Neural progenitor cell (in vitro differentiated cells): ENCODE measurements around the gene CYSTM1. TPM values are rescaled to one million over a fixed set of nuclear protein-coding genes. Genes with fewer than 3 reads are reported as not detected.

Experiments
- DNase-seq: peaks from one replicate; pipeline ENCODE4 v3.0.0-alpha.2; 2016; ENCODE audit warnings: low spot score
- H2AFZ ChIP-seq: fragments of 200-600 bp; sonication (generic); replicated peaks from 2 replicates; pipeline ENCODE4 v1.6.1; 2016; ENCODE audit warnings: antibody characterized with exemption
- H3F3A ChIP-seq: fragments of 200-600 bp; sonication (generic); 2 replicates; pipeline ENCODE4 v1.6.1; 2016; ENCODE audit warnings: antibody characterized with exemption, low read depth
- H3K27ac ChIP-seq: fragments of 200-600 bp; sonication (generic); 2 replicates; pipeline ENCODE4 v1.5.1; 2016; ENCODE audit warnings: mild to moderate bottlenecking
- H3K27me3 ChIP-seq: fragments of 200-600 bp; sonication (generic); 2 replicates; pipeline ENCODE4 v1.6.1; 2016; ENCODE audit warnings: mild to moderate bottlenecking, moderate library complexity
- H3K36me3 ChIP-seq: fragments of 200-600 bp; sonication (generic); 2 replicates; pipeline ENCODE4 v1.5.1; 2016
- H3K4me1 ChIP-seq: fragments of 200-600 bp; sonication (generic); 2 replicates; pipeline ENCODE4 v1.6.1; 2016; ENCODE audit warnings: mixed run types
- H3K4me2 ChIP-seq: fragments of 200-600 bp; sonication (generic); 2 replicates; pipeline ENCODE4 v1.6.1; 2016
- H3K4me3 ChIP-seq: fragments of 200-600 bp; sonication (generic); 2 replicates; pipeline ENCODE4 v1.5.1; 2016
- H3K79me2 ChIP-seq: fragments of 200-600 bp; sonication (generic); 2 replicates; pipeline ENCODE4 v1.6.1; 2016; ENCODE audit warnings: low read depth
- H3K9ac ChIP-seq: fragments of 200-600 bp; sonication (generic); 2 replicates; pipeline ENCODE4 v1.6.1; 2016
- H3K9me3 ChIP-seq: fragments of 200-600 bp; sonication (generic); 2 replicates; pipeline ENCODE4 v1.5.1; 2016; ENCODE audit warnings: low read depth
- H4K20me1 ChIP-seq: fragments of 200-600 bp; sonication (generic); 2 replicates; pipeline ENCODE4 v1.6.1; 2016; ENCODE audit warnings: low read depth
- H3K27ac Mint-ChIP-seq: 3 replicates; pipeline ENCODE4 v1.8.0; 2021; ENCODE audit warnings: mixed read lengths
- H3K27me3 Mint-ChIP-seq: 2 replicates; pipeline ENCODE4 v1.8.0; 2022; ENCODE audit warnings: low read depth, mild to moderate bottlenecking, inconsistent platforms, moderate library complexity, mixed read lengths; ENCODE audit not compliant: insufficient read depth
- H3K36me3 Mint-ChIP-seq: 3 replicates; pipeline ENCODE4 v1.8.0; 2021; ENCODE audit warnings: mixed read lengths
- H3K4me1 Mint-ChIP-seq: 3 replicates; pipeline ENCODE4 v1.8.0; 2021; ENCODE audit warnings: mixed read lengths
- H3K4me3 Mint-ChIP-seq: 3 replicates; pipeline ENCODE4 v1.8.0; 2021; ENCODE audit warnings: mild to moderate bottlenecking, moderate library complexity, mixed read lengths
- H3K9me3 Mint-ChIP-seq: 3 replicates; pipeline ENCODE4 v1.8.0; 2020; ENCODE audit warnings: mixed read lengths
- CTCF ChIP-seq: fragments of 200-600 bp; sonication (generic); IDR thresholded peaks from 2 replicates; pipeline ENCODE4 v1.5.1; 2017; ENCODE audit warnings: antibody characterized with exemption, mild to moderate bottlenecking
- EZH2 ChIP-seq: fragments of 200-600 bp; sonication (generic); IDR thresholded peaks from 2 replicates; pipeline ENCODE4 v1.6.1; 2017; ENCODE audit warnings: antibody characterized with exemption, mild to moderate bottlenecking, moderate library complexity
- EZH2phosphoT487 ChIP-seq: fragments of 200-600 bp; sonication (generic); IDR thresholded peaks from 2 replicates; pipeline ENCODE4 v1.6.1; 2017; ENCODE audit warnings: antibody characterized with exemption
- total RNA-seq: library from RNA; depleted of rRNA; stranded (reverse); fragments of >200 nt; gene quantifications from 2 replicates; pipeline ENCODE4 v1.2.3, GENCODE V29; 2015; ENCODE audit warnings: low replicate concordance

Gene CYSTM1
- total RNA-seq, 1 donor from 2014 or later = 8.9 TPM

DNA sequence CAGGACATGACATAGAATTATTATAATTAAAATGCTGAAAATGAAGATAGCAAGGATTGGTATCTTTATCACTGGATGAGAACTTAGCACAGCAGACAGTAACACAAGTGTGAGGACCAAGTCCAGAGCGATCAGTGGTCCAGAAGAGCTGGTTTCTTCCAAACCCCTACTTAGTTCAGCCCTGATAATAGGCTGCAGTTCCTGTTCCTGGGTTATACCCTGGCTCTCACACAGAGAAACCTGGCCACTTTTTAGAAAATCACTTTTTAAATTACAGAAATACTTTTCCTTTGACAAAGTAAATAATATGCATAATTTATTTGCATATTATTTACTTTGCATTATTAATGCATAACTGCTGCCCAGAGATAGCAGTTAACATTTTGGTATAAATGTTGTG is 40.3 kb downstream of the CYSTM1 start:
- H3K9me3 Mint-ChIP-seq = no peaks in the 10 kb centered on the region
- H3K27me3 ChIP-seq = no peaks in the 10 kb centered on the region
- no peaks in the 10 kb centered on the region for H3K79me2 ChIP-seq
- no peak overlapping the region for H3K4me2 ChIP-seq
- H3K27ac ChIP-seq = no peak overlapping the region
- H3K4me3 Mint-ChIP-seq = no peak overlapping the region
- H3K4me1 ChIP-seq = peaks cover 14% of the 10 kb centered on the region
- no peaks in the 10 kb centered on the region for H3K36me3 ChIP-seq
- no peaks in the 10 kb centered on the region for H4K20me1 ChIP-seq
- H3K36me3 Mint-ChIP-seq = no peaks in the 10 kb centered on the region
- TF ChIP-seq EZH2phosphoT487 = no peak
- TF ChIP-seq EZH2 = no peak
- TF ChIP-seq CTCF = no peak
- H3F3A ChIP-seq = peaks cover 10% of the 10 kb centered on the region
- H3K4me1 Mint-ChIP-seq = peaks cover 14% of the 10 kb centered on the region
- no peak overlapping the region for H3K9ac ChIP-seq
- no peak overlapping the region for H3K4me3 ChIP-seq
- no peak overlapping the region for H3K27ac Mint-ChIP-seq
- no peak for DNase-seq
- no peaks in the 10 kb centered on the region for H3K27me3 Mint-ChIP-seq
- no peaks in the 10 kb centered on the region for H3K9me3 ChIP-seq
- no peak overlapping the region for H2AFZ ChIP-seq

GRCh38 chr5:140216478-140217074 is 41.6 kb downstream of the CYSTM1 start:
- no peak for DNase-seq
- no peak for TF ChIP-seq CTCF
- no peak for TF ChIP-seq EZH2phosphoT487
- Histone ChIP-seq H3K9me3 (no peaks in the 10 kb centered on the region), H3K36me3 (no peaks in the 10 kb centered on the region), H3K4me3 (no peak overlapping the region), H3K4me2 (no peak overlapping the region), H3K79me2 (no peaks in the 10 kb centered on the region), H3K4me1 (peaks cover 22% of the 10 kb centered on the region), H3F3A (peaks cover 17% of the 10 kb centered on the region), H3K9ac (no peak overlapping the region), H4K20me1 (no peaks in the 10 kb centered on the region), H3K27me3 (no peaks in the 10 kb centered on the region), H2AFZ (no peak overlapping the region), H3K27ac (no peak overlapping the region)
- peaks cover 20% of the 10 kb centered on the region for H3K4me1 Mint-ChIP-seq
- no peak overlapping the region for H3K4me3 Mint-ChIP-seq
- H3K27me3 Mint-ChIP-seq = no peaks in the 10 kb centered on the region
- no peak overlapping the region for H3K27ac Mint-ChIP-seq
- H3K9me3 Mint-ChIP-seq = no peaks in the 10 kb centered on the region
- H3K36me3 Mint-ChIP-seq = peaks cover 2% of the 10 kb centered on the region

DNA sequence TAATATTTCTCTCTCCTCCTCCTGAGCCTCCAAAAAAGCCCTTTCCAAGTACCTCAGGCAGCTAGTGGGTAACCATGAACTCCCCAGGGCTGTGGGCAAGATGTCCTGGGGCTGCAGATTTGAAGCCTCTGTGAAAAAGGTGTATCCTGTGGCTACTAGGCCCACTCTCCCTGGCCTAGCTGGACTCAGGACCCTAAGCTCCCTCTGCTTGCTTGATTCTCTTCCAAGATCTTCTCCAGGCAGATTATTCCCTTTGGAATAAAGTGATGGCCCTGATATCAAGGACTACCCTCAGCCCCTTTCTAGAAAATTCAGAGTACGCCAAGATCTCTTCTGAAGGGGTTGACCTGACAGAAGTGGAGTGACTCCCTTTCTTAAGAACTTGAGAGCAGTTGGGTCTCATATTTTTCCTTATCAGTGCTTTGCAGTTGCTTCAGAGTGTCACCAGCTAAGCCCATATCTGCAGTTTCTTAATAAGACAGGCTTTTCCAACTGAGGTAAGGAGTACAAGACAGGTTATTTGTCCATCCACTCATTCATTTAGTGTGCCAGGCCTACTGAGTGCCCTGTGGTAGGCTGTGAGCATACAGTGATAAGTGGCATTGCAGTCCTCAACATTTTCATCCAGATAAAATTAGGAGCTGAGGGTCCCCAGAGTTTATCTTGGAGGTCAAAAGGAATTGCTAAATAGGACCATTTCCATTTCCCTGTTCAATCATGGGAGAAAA is 42.5 kb downstream of the CYSTM1 start:
- Histone ChIP-seq H3K4me1 (peaks cover 22% of the 10 kb centered on the region), H3K27me3 (no peaks in the 10 kb centered on the region), H3K27ac (no peak overlapping the region), H3K9me3 (no peaks in the 10 kb centered on the region), H4K20me1 (no peaks in the 10 kb centered on the region), H3K79me2 (no peaks in the 10 kb centered on the region), H3K36me3 (no peaks in the 10 kb centered on the region), H3K4me3 (no peak overlapping the region), H2AFZ (no peak overlapping the region), H3F3A (peaks cover 17% of the 10 kb centered on the region), H3K4me2 (no peak overlapping the region), H3K9ac (no peak overlapping the region)
- Mint-ChIP-seq H3K27me3 (no peaks in the 10 kb centered on the region), H3K9me3 (no peaks in the 10 kb centered on the region), H3K27ac (no peak overlapping the region), H3K36me3 (peaks cover 2% of the 10 kb centered on the region), H3K4me3 (no peak overlapping the region), H3K4me1 (peaks cover 20% of the 10 kb centered on the region)
- DNase-seq = no peak
- TF ChIP-seq EZH2phosphoT487 = no peak
- TF ChIP-seq CTCF = no peak
- TF ChIP-seq EZH2 = no peak
